GM18517 (cell line): Measurements from ENCODE around the gene LCE5A.
"Not testable (repeated sequence)": the region's sequence is repeated elsewhere in the genome, so short reads cannot be mapped to it uniquely, and the experiment has no call there.

Experiments
- ATAC-seq: cut with Tn5 transposase; IDR thresholded peaks from one replicate; pipeline ENCODE4 v1.9.1; 2021; ENCODE audit warnings: mild to moderate bottlenecking, moderate library complexity; ENCODE audit not compliant: unreplicated experiment

The LCE5A gene

GRCh38 chr1:152515434-152515783, 4.8 kb downstream of the LCE5A start:
- ATAC-seq = no peak

GRCh38 chr1:152516082-152516481, 5.5 kb downstream of the LCE5A start:
- ATAC-seq = no peak

DNA sequence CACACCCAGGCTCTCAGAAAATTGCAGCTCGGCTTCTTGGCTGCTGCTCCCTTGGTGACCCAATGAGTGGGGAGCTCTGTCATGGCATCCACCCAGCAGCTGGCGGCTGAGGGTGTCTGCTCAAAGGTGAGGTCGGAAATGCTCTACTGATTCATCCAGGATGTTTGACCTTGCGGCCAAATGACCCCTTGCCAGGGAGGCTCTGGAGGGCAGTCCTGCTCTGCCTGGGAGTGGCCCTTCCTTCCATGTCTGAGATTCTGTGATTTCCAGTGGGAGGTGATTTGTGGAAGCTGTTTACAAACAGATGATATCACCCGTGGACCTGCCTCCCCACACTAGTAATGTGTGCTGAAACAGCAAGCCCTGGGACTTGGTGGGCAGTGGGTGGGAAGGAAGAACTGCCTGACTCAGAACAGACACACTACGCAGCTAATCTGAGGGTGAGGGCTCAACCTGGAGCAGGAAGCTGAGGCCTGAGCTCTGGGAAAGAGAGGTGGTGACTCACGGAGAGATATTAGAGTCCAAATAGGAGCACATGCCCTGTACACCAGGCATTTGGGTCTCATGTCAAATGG, 6.7 kb downstream of the LCE5A start:
- ATAC-seq = no peak

- no peak for ATAC-seq
These were observed 9.2 kb downstream of the LCE5A start for GRCh38 chr1:152519851-152520250.

- no peak for ATAC-seq
These were observed 10.0 kb downstream of the LCE5A start for GRCh38 chr1:152520561-152521090.

DNA sequence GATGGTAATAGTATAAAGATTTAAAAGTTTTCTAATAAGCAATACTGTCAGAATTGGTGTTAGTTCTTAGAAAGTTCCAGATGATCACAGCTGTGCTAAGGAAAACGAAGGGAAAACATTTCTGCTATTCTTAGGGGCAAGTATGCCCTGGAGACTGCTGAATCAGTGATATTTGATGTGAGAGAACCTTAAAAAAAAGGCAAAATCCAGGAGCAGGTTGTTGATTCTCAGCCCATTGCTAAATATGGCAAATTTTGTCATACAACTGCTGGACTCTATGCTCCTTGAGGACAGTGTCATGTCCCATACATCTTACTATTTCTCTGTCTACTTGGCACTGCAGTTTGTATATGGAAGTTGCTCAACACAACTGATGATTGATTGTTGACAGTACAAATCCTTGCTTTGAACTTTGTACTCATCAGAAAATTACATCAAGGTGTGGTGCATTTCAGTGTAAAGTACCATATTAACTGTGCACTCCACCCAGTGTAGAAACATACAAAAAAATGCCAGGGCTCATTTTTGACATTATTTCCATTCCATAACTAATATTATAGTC, 14.6 kb downstream of the LCE5A start:
- ATAC-seq = no peak

DNA sequence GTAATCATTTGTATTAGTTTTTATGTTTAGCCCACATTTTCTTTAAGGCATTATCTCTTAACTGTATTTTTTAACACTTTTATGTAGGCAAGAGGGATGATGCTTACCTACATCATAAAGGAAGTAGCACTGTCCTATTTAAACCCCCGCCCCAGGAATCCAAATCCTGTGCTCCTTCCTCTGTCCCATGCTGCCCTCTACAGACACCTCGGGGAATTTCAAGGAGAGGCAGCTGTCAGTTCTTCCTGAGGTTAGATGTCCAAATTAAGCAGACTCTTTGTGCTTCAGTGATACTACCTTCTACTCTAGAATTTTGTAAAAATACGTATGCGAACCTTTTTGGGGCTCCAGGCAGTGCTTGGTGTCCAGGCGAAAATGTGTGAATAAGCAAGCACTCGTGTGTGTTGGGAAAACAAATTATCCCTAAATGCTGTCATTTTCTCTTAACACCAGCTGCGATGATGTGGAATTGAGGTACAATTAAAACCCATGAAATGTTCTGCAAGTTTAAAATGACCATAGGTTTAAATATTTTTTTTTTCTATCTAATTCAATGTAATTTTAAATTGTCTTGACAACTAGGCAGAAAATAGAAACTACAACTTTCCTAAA, 22.8 kb downstream of the LCE5A start:
- ATAC-seq = no peak

DNA sequence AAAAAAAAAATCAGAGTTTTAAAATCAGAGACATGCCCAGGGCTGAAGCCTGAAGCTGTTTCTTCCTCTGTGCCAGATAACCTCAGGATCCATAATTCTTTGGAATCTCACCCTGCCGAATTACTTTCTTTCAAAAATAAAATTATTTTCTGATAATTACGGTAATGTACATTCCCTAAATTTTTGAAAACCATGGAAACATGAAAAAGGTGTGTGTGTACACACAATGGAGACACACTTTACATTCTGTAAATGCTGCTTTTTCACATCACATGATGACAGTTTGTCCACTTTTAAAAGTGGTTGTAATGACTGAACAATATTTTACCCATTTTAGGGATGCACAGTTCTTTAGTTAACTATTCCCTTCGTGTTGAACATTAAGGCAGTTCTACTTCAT, 25.2 kb downstream of the LCE5A start:
- no peak for ATAC-seq

GRCh38 chr1:152537496-152537895, 26.9 kb downstream of the LCE5A start:
- no peak for ATAC-seq

- no peak for ATAC-seq
These were observed 29.3 kb downstream of the LCE5A start for GRCh38 chr1:152539901-152540300.

DNA sequence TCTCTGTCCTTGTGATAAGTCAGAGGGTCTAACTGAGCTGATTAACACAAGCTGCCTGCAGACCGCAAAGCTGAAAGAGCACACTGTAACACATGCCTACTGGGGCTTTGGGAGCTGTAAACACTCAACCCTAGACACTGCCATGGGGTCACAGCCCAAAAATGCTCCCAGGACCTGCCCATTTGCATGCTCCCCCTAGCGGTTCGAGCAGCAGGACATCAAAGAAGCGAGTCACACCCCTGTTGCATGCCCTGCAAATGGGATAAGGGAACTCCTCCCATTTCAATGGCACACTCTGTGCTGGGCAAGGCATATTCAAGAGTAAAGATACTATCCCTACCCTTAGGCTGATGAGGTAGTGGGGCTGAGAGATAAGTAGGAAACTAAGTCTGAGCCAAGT, 33.2 kb downstream of the LCE5A start:
- no peak for ATAC-seq

DNA sequence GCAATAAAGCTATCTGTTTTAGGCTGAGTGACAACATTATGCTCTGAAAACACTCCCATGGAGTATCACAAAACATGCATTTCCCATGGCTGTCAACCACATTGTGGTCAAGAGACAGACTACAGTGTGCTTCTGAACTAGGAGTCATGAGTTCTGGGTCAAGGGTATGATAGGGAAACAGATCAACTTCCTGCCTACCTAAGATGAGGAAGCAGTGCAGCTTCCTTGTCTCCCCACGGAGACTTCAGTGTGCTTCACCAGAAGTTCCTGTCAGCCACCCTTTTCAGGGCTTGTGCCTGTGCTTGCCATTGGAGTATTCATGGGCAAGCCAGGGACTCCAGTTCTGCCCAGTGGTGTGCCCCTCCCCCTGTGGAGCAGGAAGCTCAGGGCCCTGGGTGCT, 36.1 kb downstream of the LCE5A start:
- ATAC-seq = no peak

GRCh38 chr1:152548358-152548757, 37.8 kb downstream of the LCE5A start:
- ATAC-seq = not testable (repeated sequence)
